ENCODE results near the gene MYL2. TPM values are rescaled to one million over a fixed set of nuclear protein-coding genes. Genes with fewer than 3 reads are reported as not detected.

MYL2 gene
- total and polyA plus RNA-seq, 2 experiments from 2014 or later: not detected

- H3K4me3 Mint-ChIP-seq: no peak overlapping the region
- Histone ChIP-seq H3K9me2 (ENCODE audit: insufficient read depth) (no peaks in the 10 kb centered on the region), H3K4me2 (no peak overlapping the region), H3K4me1 (ENCODE audit: insufficient read depth) (no peaks in the 10 kb centered on the region), H4K20me1 (replicated peaks; ENCODE audit: insufficient read depth) (no peaks in the 10 kb centered on the region), H2AFZ (no peak overlapping the region), H3F3A (replicated peaks; ENCODE audit: low read depth) (no peaks in the 10 kb centered on the region), H3K27me3 (ENCODE audit: insufficient read depth) (no peaks in the 10 kb centered on the region), H3K36me3 (ENCODE audit: insufficient read depth) (no peaks in the 10 kb centered on the region), H3K79me2 (replicated peaks; ENCODE audit: insufficient read depth) (no peaks in the 10 kb centered on the region), H3K27ac (ENCODE audit: low read depth) (no peak overlapping the region), H3K4me3 (no peak overlapping the region)
- H3K27ac Mint-ChIP-seq: no peak overlapping the region
- H3K4me1 Mint-ChIP-seq: no peaks in the 10 kb centered on the region
- H3K36me3 Mint-ChIP-seq (ENCODE audit: low read depth): peaks cover 5% of the 10 kb centered on the region; the same call in 2 of the 3 replicates
- no peak for TF ChIP-seq EZH2 (IDR thresholded peaks at IDR 0.05; ENCODE audit: low read depth, unreplicated experiment)
- no peak for TF ChIP-seq ZNF331 (CRISPR knock-in tag; IDR thresholded peaks at IDR 0.05; ENCODE audit: low read depth)
- no peak for TF ChIP-seq ZNF462 (CRISPR knock-in tag; IDR thresholded peaks at IDR 0.05)
- TF ChIP-seq EZH2phosphoT487 (IDR thresholded peaks at IDR 0.05; ENCODE audit: unreplicated experiment): no peak
- no peak for TF ChIP-seq STAT1 (IDR thresholded peaks at IDR 0.05; ENCODE audit: unreplicated experiment)
- TF ChIP-seq ETS1 (IDR thresholded peaks at IDR 0.05): no peak
- no peak for TF ChIP-seq ZNF114 (CRISPR knock-in tag; IDR thresholded peaks at IDR 0.05)
- no peak for ATAC-seq
- H3K9me3 Mint-ChIP-seq: peaks cover 10% of the 10 kb centered on the region
- peaks cover 5% of the 10 kb centered on the region for H3K27me3 Mint-ChIP-seq (ENCODE audit: insufficient read depth, low read depth, poor library complexity)
- no peak for DNase-seq (ENCODE audit: low spot score)
These were observed 45.6 kb downstream of the MYL2 start for GRCh38 chr12:110874781-110875180.
